HG02938 (cell line): ENCODE measurements around the gene CTIF.
"Not testable (repeated sequence)": the region's sequence is repeated elsewhere in the genome, so short reads cannot be mapped to it uniquely, and the experiment has no call there.

ENCODE experiments used
- ATAC-seq: cut with Tn5 transposase; IDR thresholded peaks from one replicate; pipeline ENCODE4 v1.9.1; 2021; ENCODE audit warnings: mild to moderate bottlenecking, moderate library complexity; ENCODE audit not compliant: unreplicated experiment

The CTIF gene

DNA sequence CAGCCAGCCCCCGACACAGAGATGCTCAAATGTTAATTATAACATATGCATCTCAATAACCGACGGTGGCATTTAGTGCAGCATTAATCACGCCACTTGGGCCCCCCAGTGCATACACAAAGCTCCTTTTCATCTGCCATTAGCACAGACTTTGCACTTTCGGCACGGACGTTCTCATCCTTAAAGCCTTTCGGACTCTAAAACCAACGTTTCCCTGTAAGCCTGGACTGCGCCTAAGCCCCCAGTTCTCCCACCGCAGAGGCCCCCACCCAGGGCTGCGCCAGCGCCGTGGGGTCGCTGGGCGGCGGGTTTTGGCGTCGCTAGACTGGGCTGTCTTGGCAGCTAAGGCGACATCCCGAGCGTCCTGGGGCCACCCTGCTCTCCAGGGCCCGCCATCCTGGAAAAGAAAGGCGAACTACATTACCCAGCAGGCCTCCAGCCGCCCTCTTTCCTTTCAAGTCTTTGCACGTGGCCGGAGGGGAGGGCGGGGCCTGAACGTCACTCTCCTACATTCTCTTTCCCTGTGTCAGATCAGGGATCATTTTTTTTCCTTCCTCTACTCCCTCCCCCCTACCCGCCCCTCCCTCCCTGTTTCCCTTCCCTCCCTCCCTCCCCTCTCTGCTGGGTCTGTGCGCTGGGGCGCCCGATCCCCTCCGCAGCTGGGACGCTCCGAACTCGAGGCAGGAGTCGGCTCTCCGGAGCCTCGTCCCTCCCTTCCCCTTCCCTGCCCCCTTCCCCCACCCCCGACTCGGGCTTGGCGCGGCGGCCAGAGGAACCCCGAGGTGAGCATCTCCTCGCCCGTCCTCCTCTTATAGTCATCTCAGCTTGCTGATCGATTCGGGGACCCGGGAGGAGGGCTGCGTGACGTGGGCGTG lies at the start of gene CTIF:
Gene CTIF (plus strand): TSS at position 501 of the 875 bp plus-strand sequence. CDS start 80,535 bp downstream, outside the sequence.
- ATAC-seq, result peak; percentile 73

DNA sequence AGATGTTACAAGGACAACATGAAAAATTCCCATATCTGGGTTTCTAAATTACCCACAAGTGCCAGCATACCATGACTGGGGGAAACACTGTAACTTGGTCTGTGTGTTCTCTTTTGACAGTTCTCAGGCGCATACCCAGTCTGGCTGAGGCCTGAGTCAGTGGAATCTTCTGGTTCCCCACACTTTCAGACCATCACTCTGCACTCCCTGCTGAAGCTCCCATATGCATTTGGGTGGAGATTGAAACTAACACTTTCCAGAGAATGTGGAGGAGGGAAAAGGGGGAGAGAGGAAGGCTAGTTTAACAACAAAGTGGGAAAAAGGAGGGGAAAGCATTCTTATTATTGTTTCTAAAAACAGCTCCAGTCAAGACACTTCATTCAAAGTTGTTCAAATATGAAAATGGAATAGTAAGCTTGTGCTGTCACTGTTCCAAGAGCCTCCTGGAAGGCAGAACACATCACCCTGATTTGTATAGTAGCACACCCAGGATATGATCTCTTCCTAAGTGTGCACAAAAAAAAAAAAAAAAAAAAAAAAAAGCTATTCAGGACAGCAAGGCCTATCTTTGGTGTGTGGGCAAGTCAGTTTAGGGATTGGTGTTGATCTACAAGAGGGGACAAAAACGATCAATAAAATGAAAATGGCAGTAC lies 48.1 kb upstream of the CTIF start:
- ATAC-seq, result no peak

DNA sequence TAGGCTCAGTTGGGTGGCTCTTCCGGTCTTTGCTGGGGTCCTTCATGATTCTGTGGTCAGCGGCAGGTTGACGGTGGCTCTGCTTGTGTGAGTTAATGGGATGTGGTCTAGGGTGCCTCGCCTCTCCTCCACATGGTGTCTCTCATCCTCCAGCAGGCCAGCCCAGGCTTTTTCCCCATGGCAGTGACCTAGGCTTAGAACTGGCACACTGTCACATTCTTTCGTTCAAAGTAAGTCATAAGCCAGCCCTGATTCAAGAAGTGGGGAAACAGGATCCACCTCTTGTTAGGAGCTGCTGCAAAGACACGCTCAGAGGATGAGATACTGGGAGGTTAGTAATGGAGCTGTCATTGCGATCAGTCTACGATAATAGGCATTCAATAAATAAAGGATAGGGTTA lies 46.0 kb upstream of the CTIF start:
- no peak for ATAC-seq

DNA sequence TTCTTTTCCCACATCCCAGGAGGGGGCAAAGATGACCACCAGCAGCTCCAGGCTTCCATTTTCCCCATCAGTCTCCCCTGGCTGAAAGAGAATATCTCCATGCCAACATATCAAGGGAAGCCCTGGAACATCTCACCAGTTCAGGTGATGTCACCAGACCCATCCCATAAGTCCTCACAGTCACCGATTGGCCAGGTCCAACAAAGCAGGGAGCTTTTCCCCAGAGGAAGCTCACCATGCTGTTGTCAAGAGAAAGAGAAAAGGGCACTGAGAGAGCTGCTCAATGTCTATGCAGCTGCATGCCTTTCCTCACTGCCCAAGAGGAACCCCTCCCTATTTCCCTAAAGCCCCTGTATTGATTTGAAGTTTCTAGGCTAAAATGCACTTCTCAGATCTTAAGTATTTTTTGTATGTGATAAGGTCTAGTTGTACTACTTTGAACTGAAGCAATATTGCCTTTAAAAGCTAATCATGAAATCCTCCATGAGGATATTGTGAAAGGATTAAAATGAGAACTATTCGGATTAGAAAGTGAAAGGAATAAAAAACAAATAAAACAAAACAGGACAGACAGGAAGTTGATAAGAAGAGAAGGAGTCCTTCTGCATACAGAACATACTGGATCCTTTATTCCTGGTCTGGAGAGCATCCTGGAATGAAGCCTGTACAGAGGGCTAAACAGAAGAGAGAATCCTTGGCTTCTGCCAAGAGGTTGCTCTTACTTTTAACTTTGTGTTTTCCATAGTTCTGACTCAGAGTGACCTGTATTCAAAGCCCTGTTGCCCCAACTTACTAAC lies 45.2 kb upstream of the CTIF start:
- no peak for ATAC-seq

DNA sequence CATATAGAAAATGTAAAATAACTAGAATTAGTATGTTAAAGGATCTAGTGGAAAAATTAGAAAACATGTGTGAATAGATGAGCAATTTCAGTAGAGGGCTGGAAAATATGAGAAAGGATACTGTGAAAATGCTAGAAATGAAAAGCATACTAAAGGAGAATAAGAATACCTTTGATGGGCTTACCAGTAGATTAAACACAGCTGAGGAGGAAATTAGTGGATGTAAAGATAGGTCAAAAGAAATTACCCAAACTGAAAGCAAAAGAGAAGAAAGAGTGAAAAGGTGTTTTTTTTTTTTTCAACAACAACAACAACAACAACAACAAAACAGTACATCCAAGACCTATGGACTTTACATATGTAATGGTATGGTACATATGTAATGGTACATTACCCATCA lies 41.0 kb upstream of the CTIF start:
- no peak for ATAC-seq

DNA sequence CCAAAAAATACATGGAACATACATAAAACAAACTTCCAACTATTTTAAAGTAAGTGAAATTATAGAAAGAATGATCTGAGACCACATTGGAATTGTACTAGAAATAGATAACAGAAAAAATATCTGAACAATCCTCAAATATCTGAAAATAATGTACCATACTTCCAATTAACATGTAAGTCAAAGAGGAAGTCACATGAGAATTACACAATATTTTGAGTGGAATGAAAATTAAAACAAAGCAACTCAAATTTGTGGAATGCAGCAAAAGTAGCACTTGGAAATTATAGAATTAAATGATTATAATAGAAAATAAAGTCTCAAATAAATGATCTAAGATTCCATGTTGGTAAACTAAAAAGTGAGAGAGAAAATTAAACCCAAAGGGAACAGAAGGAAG lies 38.3 kb upstream of the CTIF start:
- ATAC-seq, result no peak

DNA sequence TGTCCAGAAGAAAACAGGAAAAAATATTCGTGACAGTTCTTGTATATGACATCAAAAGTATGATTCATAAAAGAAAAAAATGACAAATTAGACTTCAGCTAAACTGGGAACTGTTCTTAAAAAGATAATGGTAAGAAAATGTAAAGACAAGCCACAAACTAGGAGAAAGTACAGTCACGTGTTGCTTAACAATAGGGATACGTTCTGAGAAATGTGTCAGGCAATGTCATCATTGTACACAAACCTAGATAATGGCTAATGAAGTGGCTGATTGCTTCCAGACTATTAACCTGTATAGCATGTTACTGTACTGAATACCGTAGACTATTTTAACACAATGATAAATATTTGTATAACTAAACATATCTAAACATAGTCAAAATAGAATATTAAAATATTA lies 35.9 kb upstream of the CTIF start:
- no peak for ATAC-seq

DNA sequence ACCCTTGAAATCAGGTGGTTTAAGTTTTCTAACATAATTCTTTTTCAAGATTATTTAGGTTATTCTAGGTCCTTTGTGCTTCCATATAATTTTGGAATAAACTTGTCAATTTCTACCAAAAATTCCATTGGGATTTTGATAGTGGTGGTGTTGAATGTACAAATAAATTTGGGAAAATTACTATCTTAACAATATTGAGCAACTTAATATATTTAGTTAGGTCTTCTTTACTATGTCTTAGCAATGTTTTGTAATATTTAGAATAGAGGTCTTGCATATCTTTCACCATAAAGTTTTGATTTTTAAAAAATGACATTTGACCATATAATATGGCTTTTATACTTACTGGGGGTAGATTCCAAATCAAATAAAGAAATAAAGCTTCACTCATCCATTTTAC lies 34.0 kb upstream of the CTIF start:
- no peak for ATAC-seq

DNA sequence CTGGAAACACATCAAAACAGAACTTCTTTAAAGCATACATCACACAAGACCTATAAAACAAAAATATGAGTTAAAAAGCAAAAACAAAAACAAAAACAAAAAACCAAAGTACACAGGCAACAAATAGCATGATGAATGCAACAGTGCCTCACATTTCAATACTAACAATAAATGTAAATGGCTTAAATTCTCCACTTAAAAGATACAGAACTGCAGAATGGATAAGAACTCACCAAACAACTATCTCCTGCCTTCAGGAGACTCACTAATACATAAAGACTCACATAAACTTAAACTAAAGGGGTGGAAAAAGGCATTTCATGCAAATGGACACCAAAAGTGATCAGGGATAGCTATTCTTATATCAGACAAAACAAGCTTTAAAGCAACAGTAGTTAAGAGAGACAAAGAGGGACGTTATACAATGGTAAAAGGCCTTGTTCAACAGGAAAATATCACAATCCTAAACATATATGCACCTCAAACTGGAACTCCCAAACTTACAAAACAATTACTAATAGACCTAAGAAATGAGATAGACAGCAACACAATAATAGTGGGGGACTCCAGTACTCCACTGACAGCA lies 31.8 kb upstream of the CTIF start:
- ATAC-seq, result not testable (repeated sequence)

DNA sequence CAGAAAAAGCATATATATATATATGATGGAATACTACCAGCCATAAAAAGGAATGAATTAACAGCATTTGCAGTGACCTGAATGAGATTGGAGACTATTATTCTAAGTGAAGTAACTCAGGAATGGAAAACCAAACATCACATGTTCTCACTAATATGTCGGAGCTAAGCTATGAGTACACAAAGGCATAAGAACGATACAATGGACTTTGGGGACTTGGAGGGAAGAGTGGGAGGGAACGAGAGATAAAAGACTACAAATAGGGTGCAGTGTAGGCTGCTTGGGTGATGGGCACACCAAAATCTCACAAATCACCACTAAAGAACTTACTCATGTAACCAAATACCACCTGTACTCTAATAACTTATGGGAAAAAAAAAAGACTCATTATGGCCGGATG lies 26.3 kb upstream of the CTIF start:
- not testable (repeated sequence) for ATAC-seq

DNA sequence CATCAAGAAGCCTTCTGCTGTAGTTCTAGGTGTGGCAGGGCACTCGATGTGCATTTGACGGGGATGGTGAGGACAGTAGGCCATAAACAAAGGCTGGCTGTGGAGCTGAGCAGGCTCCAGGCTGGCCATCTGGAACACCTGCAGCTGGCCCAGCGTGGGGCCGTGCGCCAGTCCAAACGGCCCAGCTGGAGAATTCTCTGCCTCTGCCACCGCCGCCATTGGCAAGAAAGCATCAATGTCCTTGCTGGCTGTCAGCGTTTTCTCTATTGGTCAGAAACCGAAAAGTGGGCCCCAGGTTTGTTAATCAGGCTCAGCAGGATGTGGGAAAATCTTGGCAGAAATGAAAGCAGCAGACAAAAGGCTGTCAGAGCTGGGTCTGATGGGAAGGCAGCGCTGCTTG lies 24.0 kb upstream of the CTIF start:
- ATAC-seq, result no peak

DNA sequence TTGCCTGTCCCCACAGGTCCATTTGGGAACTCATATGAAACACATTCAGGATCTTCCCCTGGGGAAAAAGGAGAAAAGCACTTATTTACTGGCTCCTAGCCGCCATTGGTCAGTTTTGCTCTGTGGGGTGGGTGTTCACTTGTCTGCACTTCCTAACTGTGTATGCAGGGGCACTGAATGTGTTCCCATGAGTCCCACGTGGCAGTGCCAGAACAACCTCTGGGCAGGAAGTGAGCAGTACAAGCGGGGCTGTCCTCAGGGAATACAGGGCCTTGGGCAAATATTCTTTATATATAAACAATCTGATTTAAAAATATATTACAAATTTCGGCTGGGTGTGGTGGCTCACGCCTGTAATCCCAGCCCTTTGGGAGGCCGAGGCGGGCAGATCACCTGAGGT lies 21.8 kb upstream of the CTIF start:
- no peak for ATAC-seq

DNA sequence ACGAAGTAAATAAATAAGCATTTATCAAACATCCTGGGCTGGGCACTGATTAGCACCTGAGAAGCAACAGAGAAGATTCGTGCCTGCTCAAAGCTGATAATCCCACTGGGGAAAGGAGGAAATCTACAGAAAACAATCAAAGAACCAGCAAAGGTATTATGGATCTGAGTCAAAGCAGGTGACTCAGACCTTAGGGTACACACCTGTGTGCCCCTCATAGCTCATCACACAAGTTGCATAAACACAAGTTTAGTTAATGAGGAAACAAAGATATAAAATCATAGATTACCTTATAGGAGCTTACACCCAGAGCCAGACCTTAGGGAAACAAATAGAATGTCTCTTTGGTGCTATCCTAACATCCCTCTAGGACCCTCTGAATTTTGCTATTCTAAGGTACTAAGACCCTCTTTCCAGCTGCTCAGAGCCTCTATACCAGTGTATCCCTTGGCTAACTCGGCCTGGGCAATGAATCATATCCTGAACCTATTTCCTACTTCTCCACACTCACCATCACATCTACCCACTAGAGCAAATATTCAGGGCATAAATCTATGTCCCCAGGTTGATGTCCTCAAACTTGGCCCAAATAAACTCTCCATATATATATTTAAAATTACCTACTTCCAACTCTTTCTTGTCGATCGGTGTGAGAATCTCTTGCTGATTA lies 19.3 kb upstream of the CTIF start:
- no peak for ATAC-seq

DNA sequence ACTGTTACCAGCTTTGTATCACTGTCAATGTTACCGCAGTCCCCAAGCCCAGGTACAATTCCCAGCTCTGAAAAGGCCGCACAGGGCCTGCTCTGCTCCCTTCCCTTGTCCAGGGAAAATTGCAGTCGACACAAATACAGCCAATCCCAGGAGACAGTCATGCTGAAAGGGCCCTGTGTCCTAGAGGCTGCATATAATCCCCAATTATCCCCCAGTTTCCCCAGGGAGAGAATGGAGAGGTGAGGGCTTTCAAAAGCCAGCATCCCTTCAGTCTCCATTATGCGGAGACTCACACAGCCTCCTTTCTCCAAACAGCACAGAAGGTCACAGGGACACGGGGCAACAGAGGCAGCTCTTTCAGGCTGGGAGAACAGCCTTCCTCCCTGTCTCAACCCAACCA lies 17.1 kb upstream of the CTIF start:
- ATAC-seq, result no peak

DNA sequence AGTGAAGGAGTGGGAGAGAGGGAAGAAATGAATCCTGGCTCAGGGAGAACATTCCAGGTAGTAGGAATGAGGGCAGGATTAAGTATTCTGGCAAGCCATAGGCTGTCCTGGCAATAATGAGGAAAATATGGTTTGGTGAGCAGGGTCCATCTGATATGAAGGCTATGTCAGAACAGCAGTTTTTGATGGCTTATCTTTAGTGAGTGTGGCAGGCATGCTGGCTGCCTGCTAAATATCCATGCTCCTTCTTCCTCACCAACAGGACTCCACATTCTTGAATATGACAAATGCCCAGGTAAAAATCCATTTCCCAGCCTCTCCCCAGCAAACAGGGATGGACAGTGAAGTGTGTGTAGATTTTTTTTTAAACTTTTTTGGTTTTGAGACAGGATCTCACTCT lies 13.2 kb upstream of the CTIF start:
- no peak for ATAC-seq

DNA sequence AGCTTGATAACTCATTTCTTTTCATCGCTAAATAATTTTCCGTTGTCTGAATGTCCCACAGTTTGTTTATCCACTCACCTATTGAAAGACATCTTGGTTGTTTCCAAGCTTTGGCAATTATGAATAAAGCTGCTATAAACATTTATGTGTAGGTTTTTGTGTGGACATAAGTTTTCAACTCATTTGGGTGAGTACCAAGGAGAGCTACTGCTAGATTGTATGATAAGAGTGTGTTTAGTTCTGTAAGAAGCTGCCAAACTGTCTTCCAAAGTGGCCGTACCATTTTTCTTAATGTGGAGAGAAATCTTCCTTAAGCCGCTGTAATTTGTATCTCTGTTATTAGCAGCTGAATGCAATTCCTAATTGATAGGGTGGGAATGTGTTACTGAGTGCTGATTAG lies 11.4 kb upstream of the CTIF start:
- no peak for ATAC-seq

DNA sequence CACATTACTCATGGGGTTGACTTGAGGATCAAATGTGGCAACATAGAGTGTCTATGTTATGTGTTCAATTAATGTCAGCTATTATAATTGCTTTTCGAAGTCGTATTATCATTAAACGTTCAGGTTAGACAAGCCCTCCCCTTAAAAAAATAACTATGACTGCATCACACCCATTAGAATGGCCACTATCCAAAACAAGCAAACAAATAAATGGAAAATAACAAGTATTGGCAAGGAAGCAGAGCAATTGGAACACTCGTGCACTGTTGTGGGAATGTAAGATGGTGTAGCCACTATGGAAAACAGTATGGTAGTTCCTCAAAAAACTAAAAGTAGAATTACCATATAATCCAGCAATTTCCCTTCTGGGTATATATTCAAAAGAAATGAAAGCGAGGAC lies 10.0 kb upstream of the CTIF start:
- ATAC-seq, result no peak

DNA sequence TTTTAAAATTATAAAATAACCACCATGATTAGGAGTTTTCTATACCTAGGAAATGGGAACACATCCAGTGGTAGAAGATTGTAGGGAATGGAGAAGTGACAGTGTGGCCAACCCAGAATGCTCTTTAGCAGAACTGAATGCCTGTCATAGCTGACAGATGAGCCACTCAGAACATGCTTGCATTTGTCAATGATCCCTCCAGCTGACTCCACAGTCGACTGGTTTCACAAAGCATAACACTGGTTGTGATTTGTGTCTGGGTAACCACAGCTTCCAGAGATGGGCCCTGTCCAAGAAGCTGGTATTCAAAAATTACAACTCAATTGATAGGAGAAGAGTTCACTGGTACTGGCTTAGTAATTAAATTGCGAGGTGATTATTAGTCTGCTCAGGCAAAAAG lies 9.0 kb upstream of the CTIF start:
- no peak for ATAC-seq

DNA sequence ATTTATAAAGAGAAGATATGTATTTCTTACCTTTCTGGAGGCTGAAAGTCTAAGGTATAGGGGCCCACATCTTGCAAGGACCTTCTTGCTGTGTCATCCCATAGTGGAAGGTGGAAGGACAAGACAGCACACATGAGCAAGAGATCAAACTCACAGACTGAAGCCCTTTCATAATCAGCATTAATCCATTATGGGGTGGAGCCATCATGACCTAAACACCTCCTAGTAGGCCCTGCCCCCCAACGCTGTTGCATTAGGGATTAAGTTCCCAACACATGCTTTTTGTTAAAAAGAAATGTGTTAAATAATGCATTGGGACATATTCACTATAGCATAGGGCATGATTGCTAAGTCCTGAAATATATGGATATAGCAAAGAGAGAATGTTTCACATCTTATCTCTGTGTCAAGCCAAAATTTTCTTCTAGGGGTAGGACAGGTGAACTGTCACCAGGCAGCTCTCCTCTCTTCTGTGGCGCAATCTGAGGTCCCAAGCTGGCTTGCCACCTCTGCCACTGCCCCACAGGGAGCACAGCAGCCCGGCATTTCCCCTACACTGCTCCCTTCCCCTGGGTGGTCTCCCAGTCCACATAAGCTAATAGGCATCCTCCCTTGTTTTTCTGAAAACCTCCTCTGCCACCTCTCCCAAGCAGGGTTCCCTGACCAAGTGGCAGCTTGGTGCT lies 8.3 kb upstream of the CTIF start:
- ATAC-seq, result no peak

DNA sequence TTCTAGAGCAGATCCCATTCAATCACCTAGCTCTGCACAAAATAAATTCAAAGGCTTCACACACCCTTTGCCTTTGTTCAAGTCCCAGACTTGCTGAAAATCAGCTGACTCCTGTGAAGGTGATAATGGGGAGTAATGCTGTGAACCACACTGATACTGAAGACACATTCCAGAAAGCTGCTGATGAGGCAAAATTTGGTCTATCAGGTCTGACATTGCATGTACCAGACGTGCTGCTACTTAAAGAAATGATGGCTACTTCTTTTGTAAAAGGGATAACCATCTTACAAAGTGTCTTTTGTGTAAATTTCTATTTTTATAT lies 7.8 kb upstream of the CTIF start:
- ATAC-seq, result no peak
